ENCODE results near the gene LMAN1L.

DNA sequence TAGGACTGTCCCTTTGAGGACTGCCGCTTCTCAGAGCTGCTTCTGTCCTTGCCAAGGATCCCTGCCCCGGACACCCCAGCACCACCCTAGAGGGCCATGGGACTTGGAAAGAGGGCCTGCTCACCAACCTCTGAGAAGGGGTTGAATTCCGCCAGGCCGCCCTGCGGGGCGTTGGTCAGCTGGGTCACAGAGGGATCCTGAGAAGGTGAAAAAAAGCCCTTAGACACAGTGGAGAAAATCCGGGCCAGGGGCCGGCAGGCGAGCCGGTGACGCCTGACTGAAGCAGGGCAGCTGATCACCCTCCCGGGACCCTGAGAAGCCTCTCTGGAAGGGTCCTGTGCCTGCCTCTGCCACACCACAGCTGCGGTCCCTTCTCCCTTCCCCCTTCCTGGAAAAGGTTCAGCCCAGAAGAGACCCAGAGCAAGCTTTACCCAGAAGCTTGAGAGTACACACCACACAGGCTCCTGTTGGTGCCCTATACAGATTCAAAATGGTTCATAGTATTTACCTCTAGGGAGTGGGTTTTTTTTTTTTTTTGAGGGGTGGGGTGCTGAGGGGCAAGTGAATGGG is 41.9 kb downstream of the LMAN1L start:
- TF ChIP-seq POLR2A (IDR thresholded peaks at IDR 0.05; ENCODE audit: low read depth, low read length) (no peak), TAF1 (IDR thresholded peaks at IDR 0.05; ENCODE audit: low read depth, low read length) (no peak), POLR2AphosphoS5 (IDR thresholded peaks at IDR 0.05; ENCODE audit: low read depth, low read length) (no peak)

Data from GM12891 (cell line).